HG03378 (cell line): ENCODE data around the gene COL4A1.
"Not testable (repeated sequence)": the region's sequence is repeated elsewhere in the genome, so short reads cannot be mapped to it uniquely, and the experiment has no call there.

Source experiments
- ATAC-seq: cut with Tn5 transposase; IDR thresholded peaks from one replicate; pipeline ENCODE4 v1.9.1; 2021; ENCODE audit warnings: mild to moderate bottlenecking, moderate library complexity; ENCODE audit not compliant: unreplicated experiment

Gene COL4A1

GRCh38 chr13:110324026-110324749 is 17.2 kb upstream of the COL4A1 start:
- ATAC-seq = no peak

- ATAC-seq = no peak
These were observed 16.4 kb upstream of the COL4A1 start for GRCh38 chr13:110323172-110323891.

GRCh38 chr13:110322828-110323171 is 15.8 kb upstream of the COL4A1 start:
- no peak for ATAC-seq

GRCh38 chr13:110322126-110322827 is 15.3 kb upstream of the COL4A1 start:
- ATAC-seq = no peak

- not testable (repeated sequence) for ATAC-seq
These were observed 14.6 kb upstream of the COL4A1 start for GRCh38 chr13:110321573-110321972.

GRCh38 chr13:110320645-110321044 is 13.7 kb upstream of the COL4A1 start:
- no peak for ATAC-seq

GRCh38 chr13:110319774-110320509 is 13.0 kb upstream of the COL4A1 start:
- no peak for ATAC-seq

- no peak for ATAC-seq
These were observed 12.4 kb upstream of the COL4A1 start for GRCh38 chr13:110319397-110319773.

GRCh38 chr13:110318920-110319319 is 12.0 kb upstream of the COL4A1 start:
- ATAC-seq = no peak

GRCh38 chr13:110317496-110318195 is 10.7 kb upstream of the COL4A1 start:
- ATAC-seq = no peak

GRCh38 chr13:110317093-110317492 is 10.1 kb upstream of the COL4A1 start:
- no peak for ATAC-seq

- no peak for ATAC-seq
These were observed 9.2 kb upstream of the COL4A1 start for GRCh38 chr13:110316196-110316595.

- ATAC-seq = no peak
These were observed 7.7 kb upstream of the COL4A1 start for GRCh38 chr13:110314516-110315245.

GRCh38 chr13:110313733-110314132 is 6.8 kb upstream of the COL4A1 start:
- ATAC-seq = not testable (repeated sequence)

- ATAC-seq = not testable (repeated sequence)
These were observed 6.3 kb upstream of the COL4A1 start for GRCh38 chr13:110313261-110313660.

- ATAC-seq = no peak
These were observed 5.5 kb upstream of the COL4A1 start for GRCh38 chr13:110312339-110313031.

- no peak for ATAC-seq
These were observed 4.7 kb upstream of the COL4A1 start for GRCh38 chr13:110311443-110312338.
